Measurements from ENCODE around the gene ALLC.

GRCh38 chr2:3741396-3741795, 83.4 kb downstream of the ALLC start:
- TF ChIP-seq POLR2A (IDR thresholded peaks at IDR 0.05) (no peak), CTCF (IDR thresholded peaks at IDR 0.05) (no peak), EP300 (IDR thresholded peaks at IDR 0.05; ENCODE audit: low read depth) (no peak)

Data from transverse colon (tissue), 3 donors.